HG03457 (cell line): Measurements from ENCODE around the gene FRMD4A.

Experiments
- ATAC-seq: cut with Tn5 transposase; IDR thresholded peaks from one replicate; pipeline ENCODE4 v1.9.1; 2021; ENCODE audit warnings: moderate number of reproducible peaks; ENCODE audit not compliant: unreplicated experiment

Gene FRMD4A

DNA sequence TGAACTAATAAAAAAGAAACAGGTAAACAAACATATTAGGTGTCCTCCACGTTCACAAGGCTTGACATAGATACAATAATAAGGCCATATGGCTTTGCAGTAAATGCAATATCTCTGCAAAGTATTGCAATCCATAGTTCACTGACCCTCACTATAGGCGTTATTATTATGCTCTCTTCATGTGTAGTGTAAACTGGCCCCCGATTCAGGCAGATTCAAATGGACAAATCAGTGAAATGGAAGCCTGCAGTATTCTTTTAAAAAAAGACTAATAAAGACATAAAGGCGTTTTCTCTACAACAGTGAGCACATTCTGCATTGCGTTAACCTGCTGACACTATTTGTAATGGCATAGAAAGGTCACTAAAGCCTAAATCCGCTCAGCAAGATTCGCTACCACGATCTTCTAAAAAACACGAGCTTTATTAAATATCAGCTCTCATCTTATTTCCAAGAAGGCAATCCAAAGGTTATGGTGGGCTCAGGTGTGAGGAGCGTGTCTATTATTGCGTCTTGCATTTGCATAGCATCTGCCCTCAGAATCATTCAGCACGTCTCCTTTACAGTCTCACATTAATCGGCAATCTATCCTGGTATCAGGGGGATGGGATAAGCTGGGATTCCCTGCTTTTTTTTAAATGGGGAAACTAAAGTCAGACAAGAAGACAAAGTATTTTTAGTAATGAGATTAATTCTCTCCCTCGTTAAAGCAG, 36.2 kb downstream of the FRMD4A start:
- no peak for ATAC-seq

DNA sequence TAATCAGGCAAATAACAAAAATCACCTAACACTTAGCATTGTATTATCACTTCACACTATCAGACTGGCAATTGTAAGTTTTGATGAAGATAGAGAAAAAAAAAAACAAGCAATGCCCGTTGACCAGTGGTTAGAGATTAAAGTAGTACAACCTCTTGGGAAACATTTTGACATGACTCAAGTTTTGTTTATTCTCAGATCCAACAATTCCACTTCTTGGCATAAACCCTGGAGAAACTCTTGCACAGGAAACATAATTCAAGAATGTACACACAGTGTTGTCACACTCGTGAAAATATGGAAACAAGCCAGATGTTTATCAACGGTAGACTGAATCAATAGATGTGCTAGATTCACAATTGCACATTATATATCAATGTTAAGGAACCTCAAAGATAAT, 37.2 kb downstream of the FRMD4A start:
- ATAC-seq, result no peak

DNA sequence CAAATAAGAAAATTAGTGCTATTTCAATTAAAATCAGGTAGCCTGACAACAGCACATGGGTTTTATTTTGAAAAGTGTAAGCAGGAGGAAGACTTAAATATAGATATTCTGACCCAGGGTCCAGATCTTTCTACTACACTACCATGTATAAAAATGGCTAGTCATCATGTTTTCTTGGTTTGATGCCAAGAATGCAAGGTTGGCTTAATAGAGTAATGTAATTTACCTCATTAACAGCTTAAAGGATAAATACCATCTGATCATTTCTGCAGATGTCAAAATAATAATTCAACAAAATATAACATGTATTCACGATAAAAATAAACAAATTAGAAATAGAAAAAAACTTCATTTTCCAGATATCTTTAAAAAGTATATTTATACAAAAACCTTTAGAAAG, 39.4 kb downstream of the FRMD4A start:
- no peak for ATAC-seq

DNA sequence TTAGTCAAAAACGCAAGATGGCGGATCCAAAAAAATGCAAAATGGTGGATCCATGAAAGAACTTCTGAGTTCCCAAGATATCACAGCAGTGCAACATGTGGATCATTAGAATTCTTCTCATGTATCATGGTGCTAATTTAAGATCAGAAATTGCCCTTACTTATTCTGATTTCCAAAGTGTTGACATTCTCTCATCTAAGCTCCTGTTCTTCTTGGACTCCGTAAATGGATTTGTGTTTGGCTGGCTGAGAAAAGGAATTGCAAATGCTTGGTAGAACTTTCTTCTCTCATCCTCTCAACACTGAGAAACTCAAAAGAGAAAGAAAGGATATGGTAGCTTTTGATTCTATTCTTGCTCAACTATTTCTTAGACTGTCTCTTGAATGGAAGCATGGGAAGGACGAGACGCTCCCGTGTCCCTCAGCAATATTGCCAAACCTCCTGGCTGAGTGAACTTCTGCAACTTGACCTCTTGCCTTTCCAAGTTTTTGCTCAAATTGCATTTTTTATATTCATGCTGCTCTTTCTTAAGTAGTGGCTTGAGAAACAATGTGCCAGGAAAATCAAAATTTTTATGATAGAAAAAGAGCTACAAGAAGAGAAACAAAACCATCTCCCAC, 44.7 kb downstream of the FRMD4A start:
- no peak for ATAC-seq

DNA sequence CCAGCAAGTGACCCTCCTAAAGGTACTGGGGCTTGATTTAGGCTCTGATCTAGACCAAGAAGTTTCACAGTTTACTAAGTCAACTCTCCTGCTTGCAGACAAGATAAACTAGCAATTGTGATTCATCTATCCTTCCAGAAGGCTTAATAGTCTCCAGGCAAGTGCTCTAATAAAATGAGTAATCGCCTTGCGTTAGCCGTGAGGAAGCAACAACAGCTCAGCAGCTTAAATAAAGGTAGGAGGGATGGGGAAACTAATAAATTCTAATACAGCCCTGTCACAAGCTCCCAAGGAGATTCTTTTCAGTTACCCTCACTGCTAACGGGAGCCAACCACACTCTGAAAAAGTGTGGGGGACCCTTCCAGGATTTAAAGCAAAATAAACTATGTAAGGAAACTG, 48.4 kb downstream of the FRMD4A start:
- ATAC-seq, result no peak

DNA sequence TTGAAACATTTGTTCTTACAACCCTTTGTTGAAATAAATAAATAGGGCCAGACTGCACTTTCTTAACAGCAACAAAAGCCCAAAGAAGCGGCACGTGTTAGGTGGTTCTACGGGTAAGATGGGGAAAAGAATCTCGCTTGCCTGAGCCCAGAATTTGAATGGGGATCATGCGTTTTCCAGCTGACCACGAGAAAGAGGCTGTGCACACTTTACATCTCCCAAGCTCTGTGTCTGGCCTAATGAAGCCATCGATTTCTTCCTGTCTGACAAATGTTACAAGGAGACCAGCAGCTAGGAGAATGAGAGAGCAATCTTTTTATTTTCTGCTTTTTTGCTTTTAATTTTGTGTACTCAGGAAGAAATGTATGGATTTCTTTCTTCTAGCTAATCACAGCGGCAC, 52.2 kb downstream of the FRMD4A start:
- ATAC-seq, result no peak

DNA sequence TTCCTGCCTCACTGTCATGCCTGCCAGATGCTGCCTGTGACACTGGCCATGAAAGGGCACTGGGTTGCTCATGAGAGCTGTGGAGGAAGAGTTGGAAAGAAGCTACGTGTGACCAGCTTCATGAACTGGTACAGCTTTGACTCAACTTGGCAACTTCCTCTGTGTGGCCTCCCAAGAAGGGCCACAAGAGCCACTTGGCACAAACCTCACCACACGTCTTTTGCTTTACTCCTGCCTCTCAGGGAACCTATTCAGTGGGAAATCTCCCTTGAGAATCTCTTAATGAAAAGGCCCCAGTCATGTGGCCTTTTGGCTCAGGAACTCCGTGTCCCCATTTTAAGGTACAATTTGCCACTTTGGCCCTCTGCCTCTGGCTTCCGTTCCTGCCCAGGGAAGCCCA, 54.5 kb downstream of the FRMD4A start:
- no peak for ATAC-seq

DNA sequence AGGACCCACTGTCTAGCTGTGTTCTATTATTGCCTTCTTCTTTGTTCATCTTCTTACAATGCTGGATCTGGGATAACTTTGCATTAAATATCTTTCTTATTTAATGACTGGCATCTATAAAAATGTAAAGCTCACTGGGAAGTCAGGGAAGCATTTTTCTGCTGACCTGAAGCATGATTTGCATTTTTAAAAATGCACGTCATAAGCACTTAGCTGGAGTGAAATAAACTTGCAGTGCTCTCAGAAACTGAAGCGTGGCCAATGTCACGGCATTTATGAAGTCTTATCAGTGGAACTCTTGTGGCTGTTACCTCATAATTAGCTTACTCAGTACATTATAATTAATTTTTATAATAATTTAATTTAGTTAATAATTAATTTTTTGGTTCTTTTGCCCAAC, 59.1 kb downstream of the FRMD4A start:
- no peak for ATAC-seq

DNA sequence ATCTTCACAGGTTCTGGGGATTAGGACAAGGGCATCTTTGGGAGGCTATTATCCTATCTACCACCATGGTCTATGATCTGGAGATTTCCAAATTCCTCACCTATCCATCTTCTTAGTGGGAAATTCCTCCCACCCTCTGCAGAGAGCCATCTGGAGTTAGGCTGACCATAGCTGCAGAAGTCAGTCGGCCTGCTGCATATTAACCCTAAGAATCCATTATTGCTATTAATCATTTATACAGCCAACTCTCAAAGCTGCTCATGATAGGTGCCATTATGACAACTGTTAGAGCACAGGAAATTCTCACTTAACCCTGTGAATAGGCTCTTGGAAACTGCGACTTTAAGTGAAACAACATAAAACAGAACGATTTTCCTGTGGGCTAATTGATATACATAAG, 60.4 kb downstream of the FRMD4A start:
- no peak for ATAC-seq

DNA sequence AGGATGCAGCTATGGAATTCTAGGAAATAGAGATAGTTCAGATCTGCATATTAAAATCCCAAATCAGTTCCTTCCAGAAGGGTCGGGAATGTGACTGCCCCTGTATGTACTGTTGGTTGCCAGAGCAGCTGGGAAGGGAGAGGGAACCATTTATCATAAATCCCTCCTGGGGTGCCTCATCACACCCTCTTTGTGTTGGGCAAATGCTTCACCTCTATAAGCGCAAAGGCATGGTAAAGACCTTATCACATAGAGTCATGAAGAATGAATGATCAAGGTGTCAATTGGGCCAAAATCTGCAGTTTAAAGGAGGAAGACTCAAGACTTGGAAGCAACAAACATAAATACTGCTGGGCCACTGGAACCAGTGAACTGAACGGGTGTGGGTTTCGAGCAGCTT, 65.0 kb downstream of the FRMD4A start:
- no peak for ATAC-seq

DNA sequence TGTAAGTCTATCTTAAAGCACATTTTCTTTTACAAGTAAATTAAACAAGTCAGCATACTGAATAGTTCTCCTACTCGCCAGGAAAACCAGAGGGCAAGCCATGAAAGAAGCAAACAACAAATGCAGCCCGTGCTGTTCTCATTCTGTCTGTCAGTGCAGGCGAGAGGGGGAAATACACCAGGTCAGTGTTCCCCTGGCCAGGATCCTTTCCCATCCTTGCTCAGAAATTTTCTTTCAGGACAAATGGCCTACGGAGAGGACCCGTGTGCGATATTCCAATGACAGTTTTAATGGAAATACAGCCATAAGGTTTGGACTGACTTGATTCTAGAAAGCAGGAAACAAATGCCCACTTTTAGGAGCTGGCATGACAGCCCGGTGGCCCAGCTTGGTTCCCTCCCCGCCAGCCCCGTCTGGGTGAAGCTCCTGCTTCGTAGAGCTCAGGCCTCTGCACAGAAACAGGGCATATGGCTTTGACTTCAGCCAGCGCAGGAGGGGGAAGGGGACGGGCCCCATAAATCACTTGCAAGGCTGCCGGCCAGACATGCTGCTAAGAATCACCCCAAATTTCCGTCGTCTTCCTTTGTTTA, 67.8 kb downstream of the FRMD4A start:
- no peak for ATAC-seq

DNA sequence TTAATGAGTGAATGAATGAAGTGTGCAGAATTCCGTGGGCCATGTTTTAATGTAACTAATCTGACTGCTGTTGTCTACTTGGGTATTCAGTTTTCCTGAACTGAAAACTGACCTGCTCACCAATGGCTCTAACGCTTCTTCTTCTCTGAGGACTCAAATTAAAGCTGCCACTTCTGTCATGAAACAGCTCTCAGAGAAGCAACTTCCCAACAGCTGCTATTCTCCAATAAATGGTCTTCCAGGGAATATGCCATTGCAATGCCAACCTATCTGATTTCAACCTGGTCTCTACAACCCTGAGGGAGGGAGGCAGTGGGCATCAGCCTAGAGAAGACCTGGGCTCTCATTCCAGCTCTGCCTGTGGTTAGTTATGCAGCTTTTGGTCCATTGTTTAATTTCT, 69.4 kb downstream of the FRMD4A start:
- ATAC-seq, result no peak

DNA sequence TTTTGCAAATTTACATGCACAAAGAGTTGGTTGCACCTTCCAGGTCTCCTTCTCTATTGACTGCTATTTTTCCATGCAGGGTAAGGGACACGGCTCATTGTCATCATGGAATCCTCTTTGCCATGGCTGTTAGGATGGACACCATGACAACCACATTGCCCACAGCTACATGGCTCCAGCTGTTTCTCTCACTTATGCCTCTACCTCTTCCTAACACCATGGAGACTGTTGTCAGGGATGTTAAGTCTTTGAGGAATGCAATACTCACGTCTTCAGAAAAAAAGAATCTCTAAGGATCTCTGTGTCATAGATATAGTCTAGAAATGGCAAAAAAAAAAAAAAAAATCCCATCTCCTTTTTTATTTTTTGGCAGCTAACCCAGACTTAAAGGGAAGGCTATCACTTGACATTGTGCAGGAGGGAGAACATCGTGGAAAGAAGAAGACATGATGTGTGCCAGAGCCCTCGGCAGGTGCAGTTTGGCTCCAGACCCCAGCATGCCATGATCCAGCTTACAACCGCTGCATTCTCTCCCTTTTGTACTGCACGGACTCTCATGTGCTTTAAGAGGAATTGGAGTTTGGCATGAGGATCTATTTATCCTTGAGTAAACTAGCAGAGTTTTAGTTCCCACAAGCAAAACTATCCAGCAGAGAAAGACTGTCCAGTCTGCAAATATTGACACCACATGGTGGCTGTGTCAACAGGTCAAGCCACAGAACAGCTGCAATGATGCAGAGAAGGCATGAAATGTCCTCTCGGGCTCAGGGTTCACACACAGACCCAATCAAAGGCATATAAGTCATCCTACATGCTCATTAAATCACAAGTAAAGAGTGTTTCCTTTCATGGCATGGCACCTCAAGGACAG, 70.8 kb downstream of the FRMD4A start:
- ATAC-seq, result no peak

DNA sequence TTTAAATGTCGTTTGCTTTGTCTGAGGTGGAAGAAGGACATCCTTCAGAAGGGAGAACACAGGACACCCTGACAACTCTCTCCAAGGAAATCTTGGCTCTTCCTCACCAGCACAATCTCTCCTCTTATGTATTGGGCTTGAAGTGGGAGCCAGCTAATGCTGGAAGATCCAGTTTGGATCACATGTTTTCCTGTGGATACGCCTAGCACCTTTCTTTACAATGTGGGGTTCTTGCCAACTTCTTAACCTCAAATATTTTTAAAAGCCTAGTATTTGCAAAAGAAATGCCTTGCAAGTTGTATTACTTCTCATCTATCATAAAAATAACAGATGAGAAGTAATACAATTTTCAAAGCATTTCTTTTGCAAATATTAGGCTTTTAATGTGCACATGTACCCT, 76.4 kb downstream of the FRMD4A start:
- ATAC-seq, result no peak

DNA sequence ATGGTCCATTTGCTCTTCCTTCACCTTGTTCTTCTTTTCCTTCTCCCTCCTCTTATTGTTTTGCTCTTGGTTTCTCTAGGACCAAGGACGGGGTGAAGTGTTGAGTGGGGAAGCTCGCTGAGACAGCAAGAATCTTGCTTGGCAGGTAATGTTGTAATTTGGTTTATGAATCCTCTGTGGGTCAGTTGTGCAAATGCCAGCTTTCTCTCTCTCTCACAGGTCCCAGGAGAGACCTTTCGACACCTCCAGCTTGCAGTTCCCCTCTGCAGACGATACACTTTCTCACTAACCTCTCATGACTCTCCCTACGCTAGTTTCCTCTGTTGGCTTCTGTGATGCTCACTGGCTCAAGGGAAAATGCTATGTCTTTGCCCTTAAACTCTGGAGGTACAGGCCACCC, 77.0 kb downstream of the FRMD4A start:
- no peak for ATAC-seq

DNA sequence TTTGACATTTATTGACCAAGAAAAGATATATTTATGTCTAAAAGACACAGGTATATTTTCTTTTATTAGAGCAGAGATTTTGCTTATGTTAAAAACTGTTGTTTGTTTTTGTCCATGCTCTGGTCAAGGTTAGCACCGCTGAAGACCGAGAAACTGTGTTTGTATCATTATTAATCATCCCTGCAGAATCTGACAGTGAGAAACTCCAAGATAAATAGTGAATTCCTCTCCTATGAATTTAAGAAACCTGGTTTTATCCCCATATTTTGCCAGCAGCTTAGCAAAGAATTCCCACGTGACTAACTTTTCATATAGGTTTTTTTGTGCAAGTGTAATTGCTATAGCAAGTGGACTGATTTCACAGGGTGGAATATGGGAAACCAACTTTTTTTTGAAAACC, 77.6 kb downstream of the FRMD4A start:
- ATAC-seq, result no peak

DNA sequence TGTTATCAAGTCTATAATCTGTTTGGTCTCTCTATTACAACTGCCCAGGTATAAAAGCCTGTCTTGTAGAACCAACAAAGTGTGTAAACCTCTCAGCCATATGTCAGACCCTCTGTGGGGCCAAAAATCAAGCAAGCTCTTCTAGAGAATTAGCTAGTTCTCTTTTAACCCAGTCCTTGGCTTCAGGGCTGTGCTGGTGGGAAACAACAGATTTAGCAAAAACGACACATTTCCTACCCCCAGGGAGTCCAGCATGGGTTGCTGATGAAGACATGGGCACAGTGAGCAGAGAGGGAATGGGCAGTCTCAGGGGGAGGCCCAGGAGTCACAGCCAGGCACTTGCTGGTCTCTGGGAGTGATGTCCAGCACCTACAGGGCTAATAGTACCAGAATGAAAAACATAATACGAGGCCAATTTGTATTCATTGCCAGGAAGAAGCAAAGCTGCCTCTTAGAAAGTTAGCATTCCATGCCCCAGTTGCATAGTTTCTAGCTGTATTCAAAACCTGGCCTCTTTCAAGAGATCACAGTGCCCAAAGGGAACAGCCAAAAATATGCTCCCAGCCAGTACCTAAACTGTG, 80.1 kb downstream of the FRMD4A start:
- no peak for ATAC-seq

DNA sequence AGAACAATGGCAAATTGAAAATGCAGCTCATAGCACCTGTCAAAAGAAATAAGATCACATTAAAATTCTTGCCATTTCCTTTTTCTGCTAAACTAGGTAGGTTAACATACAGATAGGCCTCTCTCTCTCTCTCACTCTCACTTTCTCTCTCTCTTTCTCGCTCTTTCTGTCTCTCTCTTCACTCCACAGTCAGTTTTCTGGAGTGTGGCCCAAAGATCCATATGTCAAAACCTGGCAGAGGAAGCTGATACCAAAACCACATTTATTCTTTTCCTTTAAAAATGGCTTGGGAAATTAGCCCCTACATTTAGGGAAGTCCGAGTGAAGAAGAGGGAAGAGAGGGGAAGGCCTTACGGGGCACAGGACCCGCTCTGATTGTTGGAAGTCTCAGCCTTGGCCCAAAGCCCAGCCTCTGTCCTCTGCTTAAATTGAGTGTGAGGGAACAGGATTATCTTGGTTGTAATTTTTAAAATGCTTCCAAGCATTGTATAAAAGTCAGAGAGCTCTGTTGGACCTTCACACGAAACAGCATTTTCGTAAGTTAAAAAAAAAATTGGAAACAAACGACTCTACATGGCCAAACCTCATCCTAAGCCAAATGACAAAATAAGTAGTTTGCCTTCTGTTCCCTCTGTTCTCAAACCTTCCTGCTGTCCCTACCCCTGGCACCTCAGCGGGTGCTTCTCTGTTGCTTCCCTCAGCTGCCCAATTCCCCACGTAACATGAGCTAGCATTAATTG, 83.2 kb downstream of the FRMD4A start:
- no peak for ATAC-seq

DNA sequence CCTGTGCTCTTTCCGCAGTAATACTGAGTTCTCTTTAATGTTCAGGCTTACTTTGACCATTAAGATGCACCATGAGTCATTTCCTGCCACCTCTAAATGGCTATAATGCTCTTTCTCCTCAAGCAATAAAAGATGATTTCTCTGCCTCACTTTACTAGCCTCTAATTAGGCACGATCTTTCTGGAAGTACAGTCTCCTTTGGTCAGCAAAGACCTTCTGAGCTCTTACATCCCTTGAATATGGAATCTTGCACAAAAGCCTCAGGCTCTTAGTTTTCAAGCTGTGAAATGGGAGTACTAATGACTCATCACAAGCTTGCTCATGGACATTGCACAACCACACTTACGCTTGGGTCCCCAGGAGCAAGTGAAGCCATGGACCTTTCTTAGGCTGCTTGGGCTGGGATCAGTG, 85.9 kb downstream of the FRMD4A start:
- no peak for ATAC-seq

DNA sequence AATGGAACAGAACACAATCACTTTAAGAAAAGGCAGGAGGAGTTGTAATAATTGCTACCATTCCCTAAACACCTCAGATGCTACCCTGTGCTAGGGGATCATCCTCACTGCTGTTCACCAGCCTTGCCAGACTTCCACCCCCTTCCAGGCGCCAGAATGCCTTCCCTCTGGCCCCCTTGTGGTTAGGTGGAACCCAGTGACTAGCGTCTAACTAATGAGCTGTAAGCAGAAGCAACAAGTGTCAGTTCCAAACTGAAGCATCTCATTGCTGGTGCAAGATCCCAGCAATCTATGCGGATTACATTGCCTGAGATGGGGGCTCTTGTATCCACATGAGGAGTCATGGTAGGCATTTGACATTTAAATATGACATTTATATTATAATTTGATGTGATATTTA, 86.6 kb downstream of the FRMD4A start:
- no peak for ATAC-seq

DNA sequence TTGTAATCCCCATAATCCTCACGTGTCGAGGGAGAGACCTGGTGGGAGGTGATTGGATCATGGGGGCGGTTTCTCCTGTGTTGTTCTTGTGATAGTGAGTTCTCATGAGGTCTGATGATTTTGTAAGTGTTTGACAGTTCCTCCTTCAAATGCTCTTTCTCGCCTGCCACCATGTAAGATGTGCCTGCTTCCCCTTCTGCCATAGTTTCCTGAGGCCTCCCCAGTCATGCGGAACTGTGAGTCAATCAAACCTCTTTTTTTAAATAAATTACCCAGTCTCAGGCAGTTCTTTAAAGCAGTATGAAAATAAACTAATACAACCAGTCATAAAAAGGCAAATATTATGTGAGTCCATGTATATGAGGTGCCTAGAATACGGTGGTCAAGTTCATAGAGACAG, 87.5 kb downstream of the FRMD4A start:
- no peak for ATAC-seq
